Transverse colon (tissue), 4 donors: ENCODE measurements around the gene NSMCE3. TPM values are rescaled to one million over a fixed set of nuclear protein-coding genes. Genes with fewer than 3 reads are reported as not detected.

Experiments used
- DNase-seq: peaks from one replicate; pipeline ENCODE4 v3.0.0-alpha.2; 2019
- H3K27ac ChIP-seq, 4 donors: fragments of 200-600 bp; sonication (generic); 2 replicates each; pipeline ENCODE4 v1.5.1; 2016 to 2018; ENCODE audit warnings: inconsistent platforms in 4 of 4
- H3K27me3 ChIP-seq: fragments of 200-600 bp; sonication (generic); 2 replicates; pipeline ENCODE4 v1.5.1; 2017; ENCODE audit warnings: inconsistent platforms
- H3K36me3 ChIP-seq, 4 donors: fragments of 200-600 bp; sonication (generic); 2 replicates each; pipeline ENCODE4 v1.5.1; 2017 to 2019; ENCODE audit warnings: inconsistent platforms in 4 of 4
- H3K4me1 ChIP-seq, 4 donors: fragments of 200-600 bp; sonication (generic); 2 replicates each; pipeline ENCODE4 v1.5.1; 2017 to 2020; ENCODE audit warnings: inconsistent platforms in 4 of 4
- H3K4me3 ChIP-seq, 4 donors: fragments of 200-600 bp; sonication (generic); 1 replicate in 1 of 4; 2 replicates in 3 of 4; pipeline versions ENCODE4 v1.5.1 to v1.6.1; 2017 to 2019; ENCODE audit warnings: inconsistent platforms in 4 of 4
- H3K9me3 ChIP-seq, 2 donors: fragments of 200-600 bp; sonication (generic); 2 replicates each; pipeline ENCODE4 v1.5.1; 2017 to 2019; ENCODE audit warnings: inconsistent platforms in 2 of 2
- EP300 ChIP-seq: sonication (generic); formaldehyde crosslinking; IDR thresholded peaks from one replicate; pipeline ENCODE4 v1.6.1; 2017; ENCODE audit warnings: antibody characterized with exemption, low read depth
- POLR2A ChIP-seq: fragments of 450-650 bp; IDR thresholded peaks from one replicate; pipeline ENCODE4 v1.6.1; 2016; ENCODE audit warnings: antibody characterized with exemption, mild to moderate bottlenecking, moderate library complexity
- POLR2AphosphoS5 ChIP-seq, 3 donors: sonication (generic); formaldehyde crosslinking; IDR thresholded peaks; one replicate each; pipeline ENCODE4 v1.6.1; 2016; ENCODE audit warnings: antibody characterized with exemption in 3 of 3
- WGBS, 2 donors: methylation state at CpG; one replicate each; pipeline ENCODE4 v1.1.5; 2018; ENCODE audit warnings: low coverage in 1 of 2; 5-methylcytosine and 5-hydroxymethylcytosine counted together
- in situ Hi-C, 4 donors: fragments of 200-750 bp; cut with MboI; loops; one replicate each; pipeline versions ENCODE4 v1.15.0 to v1.15.1; 2017; ENCODE audit warnings: low sequenced_read_pairs in 3 of 4, low pct_ligation_motif_present in 1 of 4, low pct_unique_long_range_greater_than_20kb in 1 of 4
- intact Hi-C: fragments of 100-400 bp; cut with DNase I; formaldehyde crosslinking; loops from one replicate; pipeline ENCODE4 v1.15.1; 2023; ENCODE audit warnings: low total_unique reads
- small RNA-seq, 4 donors: library from RNA; depleted of rRNA; stranded (forward); fragments of <200 nt; gene quantifications; one replicate each; pipeline ENCODE3, GENCODE V24; 2016
- total RNA-seq, 4 donors: library from RNA; depleted of rRNA; stranded (reverse); fragments of >200 nt; gene quantifications; one replicate each; pipeline ENCODE4 v1.1.0, GENCODE V29; 2016
- TF ChIP-seq, protein P1 (sequence below), 5 experiments: fragments of 200-600 bp in 3 of 5; fragments of 450-650 bp in 2 of 5; sonication (generic) in 3 of 5; IDR thresholded peaks; 1 replicate in 2 of 5; 2 replicates in 3 of 5; pipeline ENCODE4 v1.5.1; 2016 to 2017; ENCODE audit warnings: antibody characterized with exemption in 5 of 5, inconsistent platforms in 3 of 5, mild to moderate bottlenecking in 2 of 5, moderate library complexity in 1 of 5

The NSMCE3 gene
- total RNA-seq, 4 donors from 2014 or later: 2.2 to 8.3 (median 5.7) TPM

DNA sequence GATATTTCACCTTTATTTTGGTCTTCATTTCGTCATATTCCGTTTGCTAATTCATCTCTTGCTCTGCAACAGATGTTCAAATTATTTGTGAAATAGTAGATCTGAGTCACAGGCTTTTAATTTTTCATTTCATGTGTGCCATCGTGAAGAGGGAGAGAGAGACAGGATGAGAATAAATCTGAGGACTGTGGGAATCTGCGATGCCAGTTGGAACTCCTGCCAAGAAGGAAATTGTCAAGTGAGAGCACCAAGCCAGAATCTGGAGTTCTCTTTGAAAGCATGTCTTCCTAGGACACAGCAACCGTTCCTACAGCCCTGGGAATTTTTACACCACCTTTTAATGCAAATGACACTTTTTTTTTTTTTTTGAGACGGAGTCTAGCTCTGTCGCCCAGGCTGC lies 48.8 kb downstream of the NSMCE3 start:
- Histone ChIP-seq H3K4me1 (no peaks in the 10 kb centered on the region), H3K4me3 (no peak overlapping the region), H3K9me3 (no peaks in the 10 kb centered on the region), H3K27me3 (no peaks in the 10 kb centered on the region), H3K27ac (no peak overlapping the region), H3K36me3 (no peaks in the 10 kb centered on the region)
- WGBS, 2 donors: 82 to 85% methylated on average over 4 to 7 of the region's 7 CpGs
- in situ Hi-C loops: no loop called here
- TF ChIP-seq POLR2A: no peak
- no peak for TF ChIP-seq EP300
- TF ChIP-seq, protein P1, sequence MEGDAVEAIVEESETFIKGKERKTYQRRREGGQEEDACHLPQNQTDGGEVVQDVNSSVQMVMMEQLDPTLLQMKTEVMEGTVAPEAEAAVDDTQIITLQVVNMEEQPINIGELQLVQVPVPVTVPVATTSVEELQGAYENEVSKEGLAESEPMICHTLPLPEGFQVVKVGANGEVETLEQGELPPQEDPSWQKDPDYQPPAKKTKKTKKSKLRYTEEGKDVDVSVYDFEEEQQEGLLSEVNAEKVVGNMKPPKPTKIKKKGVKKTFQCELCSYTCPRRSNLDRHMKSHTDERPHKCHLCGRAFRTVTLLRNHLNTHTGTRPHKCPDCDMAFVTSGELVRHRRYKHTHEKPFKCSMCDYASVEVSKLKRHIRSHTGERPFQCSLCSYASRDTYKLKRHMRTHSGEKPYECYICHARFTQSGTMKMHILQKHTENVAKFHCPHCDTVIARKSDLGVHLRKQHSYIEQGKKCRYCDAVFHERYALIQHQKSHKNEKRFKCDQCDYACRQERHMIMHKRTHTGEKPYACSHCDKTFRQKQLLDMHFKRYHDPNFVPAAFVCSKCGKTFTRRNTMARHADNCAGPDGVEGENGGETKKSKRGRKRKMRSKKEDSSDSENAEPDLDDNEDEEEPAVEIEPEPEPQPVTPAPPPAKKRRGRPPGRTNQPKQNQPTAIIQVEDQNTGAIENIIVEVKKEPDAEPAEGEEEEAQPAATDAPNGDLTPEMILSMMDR (IDR thresholded peaks at IDR 0.05): no peak
- no peak for TF ChIP-seq POLR2AphosphoS5 (IDR thresholded peaks at IDR 0.05)
- DNase-seq: no peak
- intact Hi-C loops: no loop called here

DNA sequence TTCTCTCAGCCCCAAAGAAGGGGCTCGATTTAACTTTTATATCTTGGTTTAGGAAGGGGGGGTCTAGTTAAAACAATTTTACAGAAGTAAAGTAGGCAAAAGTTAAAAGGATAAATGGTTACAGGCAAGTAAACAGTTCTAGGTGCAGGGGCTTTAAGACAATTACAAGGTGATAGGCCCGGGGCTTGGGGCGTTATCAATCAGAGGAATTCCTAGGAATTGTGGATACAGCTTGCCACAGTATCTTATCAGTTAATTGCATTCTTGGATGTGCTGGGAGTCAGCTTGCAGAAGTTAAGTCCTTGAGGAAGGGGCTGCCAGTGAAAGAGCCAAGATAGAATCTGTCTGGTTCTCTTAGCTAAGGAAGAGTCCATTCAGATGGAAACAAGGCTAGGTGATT lies 52.7 kb downstream of the NSMCE3 start:
- TF ChIP-seq, protein P1 (IDR thresholded peaks at IDR 0.05): no peak
- TF ChIP-seq POLR2A: no peak
- TF ChIP-seq POLR2AphosphoS5 (IDR thresholded peaks at IDR 0.05): no peak
- TF ChIP-seq EP300: no peak
- Histone ChIP-seq H3K27me3 (no peaks in the 10 kb centered on the region), H3K9me3 (no peaks in the 10 kb centered on the region), H3K4me3 (no peak overlapping the region), H3K27ac (no peak overlapping the region), H3K36me3 (no peaks in the 10 kb centered on the region), H3K4me1 (no peaks in the 10 kb centered on the region)
- intact Hi-C loops (no loop called here), in situ Hi-C loops (no loop called here)
- DNase-seq: no peak
- WGBS, 2 donors: 48 to 63% methylated on average over 3 of the region's 3 CpGs

Small RNA genes within 50 kb of the gene (small RNA-seq; reads per million reads assigned to genes)
- gene RF00201: 0 reads per million in 4 donors
